HUES64 (cell line): ENCODE data around the gene MAGI2.

Experiments
- H3K27ac ChIP-seq: 2 replicates; pipeline ENCODE4 v1.7.0; 2013; ENCODE audit warnings: low read depth, low read length, inconsistent platforms
- H3K27me3 ChIP-seq: 2 replicates; pipeline ENCODE4 v1.6.1; 2013; ENCODE audit warnings: mild to moderate bottlenecking, low read length; ENCODE audit not compliant: insufficient read depth
- H3K36me3 ChIP-seq: 2 replicates; pipeline ENCODE4 v1.6.1; 2013; ENCODE audit warnings: mild to moderate bottlenecking, low read length; ENCODE audit not compliant: insufficient read depth
- H3K4me1 ChIP-seq: 2 replicates; pipeline ENCODE4 v1.6.1; 2013; ENCODE audit warnings: mild to moderate bottlenecking, low read length, moderate library complexity; ENCODE audit not compliant: insufficient read depth
- H3K4me3 ChIP-seq: 2 replicates; pipeline ENCODE4 v1.5.1; 2013; ENCODE audit warnings: mild to moderate bottlenecking, low read length, moderate library complexity
- H3K9ac ChIP-seq: 2 replicates; pipeline ENCODE4 v1.6.1; 2013; ENCODE audit warnings: mild to moderate bottlenecking, low read depth, low read length
- H3K9me3 ChIP-seq: 2 replicates; pipeline ENCODE4 v1.6.1; 2013; ENCODE audit warnings: low read depth, low read length; ENCODE audit not compliant: insufficient read depth
- WGBS: fragments of 150-250, 120-280 bp; methylation state at CpG from one replicate; pipeline ENCODE4 v1.1.7; 2013; ENCODE audit warnings: missing lambda C conversion rate; 5-methylcytosine and 5-hydroxymethylcytosine counted together

The MAGI2 gene

DNA sequence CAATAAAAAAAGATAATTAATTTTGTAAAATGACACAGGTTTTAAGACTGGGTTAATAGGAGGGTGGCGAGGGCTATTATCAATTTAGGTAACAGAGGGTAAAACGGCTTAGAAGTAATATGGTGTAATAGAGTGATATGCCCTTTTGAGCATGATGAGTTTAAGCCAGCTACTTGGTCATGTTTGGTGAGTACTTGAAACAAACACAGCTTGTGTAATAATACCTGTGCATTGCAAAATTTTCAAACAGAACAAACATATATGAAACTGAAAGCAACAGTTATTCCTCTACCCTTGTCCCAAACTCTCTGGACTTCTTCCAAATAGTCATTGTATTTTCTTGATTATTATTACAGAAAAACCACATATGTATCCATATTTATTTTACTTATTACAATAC, 241.7 kb downstream of the MAGI2 start:
- no peaks in the 10 kb centered on the region for H3K4me1 ChIP-seq
- no peak overlapping the region for H3K27ac ChIP-seq
- H3K9ac ChIP-seq, result no peak overlapping the region
- no peak overlapping the region for H3K4me3 ChIP-seq
- WGBS, result 92% methylated on average over 2 of the region's 2 CpGs
- H3K36me3 ChIP-seq, result no peaks in the 10 kb centered on the region
- no peaks in the 10 kb centered on the region for H3K9me3 ChIP-seq
- H3K27me3 ChIP-seq, result no peaks in the 10 kb centered on the region

DNA sequence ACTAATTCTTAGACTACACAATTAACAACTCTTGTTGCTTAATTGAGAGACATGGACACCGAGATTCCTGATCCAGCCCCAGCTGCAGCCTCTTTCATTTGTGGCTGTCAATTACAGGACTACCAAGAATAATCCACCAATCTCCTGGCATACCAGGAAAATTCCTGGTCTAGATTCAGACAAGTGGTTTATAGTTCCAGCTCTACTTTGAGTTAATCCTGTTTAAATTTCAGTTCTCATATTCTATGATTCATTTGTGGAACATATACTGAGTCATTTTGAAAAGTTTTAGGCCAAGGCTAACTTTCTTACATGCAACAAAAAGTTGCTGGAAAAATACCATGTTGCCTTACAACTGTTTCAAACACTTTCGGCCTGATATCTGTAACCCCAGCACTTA, 253.5 kb downstream of the MAGI2 start:
- 98% methylated on average over 2 of the region's 2 CpGs for WGBS
- Histone ChIP-seq H3K36me3 (no peaks in the 10 kb centered on the region), H3K4me3 (no peak overlapping the region), H3K27me3 (no peaks in the 10 kb centered on the region), H3K9me3 (no peaks in the 10 kb centered on the region), H3K4me1 (no peaks in the 10 kb centered on the region), H3K9ac (no peak overlapping the region), H3K27ac (no peak overlapping the region)

- Histone ChIP-seq H3K27ac (no peak overlapping the region), H3K9ac (no peak overlapping the region), H3K9me3 (no peaks in the 10 kb centered on the region), H3K4me1 (no peaks in the 10 kb centered on the region), H3K36me3 (no peaks in the 10 kb centered on the region), H3K4me3 (no peak overlapping the region), H3K27me3 (no peaks in the 10 kb centered on the region)
- 97% methylated on average over 3 of the region's 6 CpGs for whole genome bisulfite sequencing
These were observed 254.2 kb downstream of the MAGI2 start for GRCh38 chr7:79199266-79199665.

DNA sequence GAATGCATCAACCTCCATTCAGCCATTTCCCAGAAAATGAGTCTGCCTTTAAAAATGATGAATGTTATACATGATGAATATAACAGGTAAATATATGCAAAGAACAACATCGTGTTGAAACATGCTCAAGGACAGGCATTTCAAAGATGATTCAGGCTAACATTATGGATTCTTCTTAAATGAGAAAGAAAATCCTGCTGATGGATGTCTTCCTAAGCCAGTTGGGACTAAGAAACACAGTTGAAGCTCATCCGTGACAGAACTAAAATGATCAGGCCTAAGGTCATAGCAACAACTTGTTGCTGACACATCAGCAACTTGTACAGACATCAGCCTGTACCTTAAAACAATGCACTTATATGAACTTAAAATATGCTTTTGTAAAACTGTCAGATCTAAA, 267.9 kb downstream of the MAGI2 start:
- no peaks in the 10 kb centered on the region for H3K27me3 ChIP-seq
- 0 out of 2 replicates have a peak, but pooled peaks cover 3% of the 10 kb centered on the region for H3K9me3 ChIP-seq
- no peaks in the 10 kb centered on the region for H3K4me1 ChIP-seq
- 94% methylated on average over 2 of the region's 2 CpGs for WGBS
- H3K9ac ChIP-seq, result no peak overlapping the region
- H3K36me3 ChIP-seq, result no peaks in the 10 kb centered on the region
- no peak overlapping the region for H3K4me3 ChIP-seq
- H3K27ac ChIP-seq, result no peak overlapping the region

GRCh38 chr7:79182283-79182682, 271.2 kb downstream of the MAGI2 start:
- H3K4me3 ChIP-seq, result no peak overlapping the region
- 92% methylated on average over 1 of the region's 1 CpG for WGBS
- H3K4me1 ChIP-seq, result no peaks in the 10 kb centered on the region
- H3K36me3 ChIP-seq, result no peaks in the 10 kb centered on the region
- H3K27me3 ChIP-seq, result no peaks in the 10 kb centered on the region
- H3K9me3 ChIP-seq, result 0 out of 2 replicates have a peak, but pooled peaks cover 3% of the 10 kb centered on the region
- no peak overlapping the region for H3K27ac ChIP-seq
- H3K9ac ChIP-seq, result no peak overlapping the region

DNA sequence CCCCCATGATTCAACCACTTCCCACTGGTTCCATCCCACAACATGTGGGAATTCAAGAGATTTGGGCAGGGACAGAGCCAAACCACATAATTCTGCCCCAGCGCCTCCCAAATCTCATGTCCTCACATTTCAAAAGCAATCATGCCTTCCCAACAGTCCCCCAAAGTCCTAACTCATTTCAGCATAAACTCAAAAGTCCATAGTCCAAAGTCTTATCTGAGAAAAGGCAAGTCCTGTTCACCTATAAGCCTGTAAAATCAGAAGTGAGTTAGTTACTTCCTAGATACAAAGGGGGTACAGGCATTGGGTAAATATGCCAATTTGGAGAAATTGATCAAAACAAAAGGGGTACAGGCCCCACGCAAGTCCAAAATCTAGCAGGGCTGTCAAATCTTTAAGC, 272.9 kb downstream of the MAGI2 start:
- Histone ChIP-seq H3K9me3 (0 out of 2 replicates have a peak, but pooled peaks cover 3% of the 10 kb centered on the region), H3K4me3 (no peak overlapping the region), H3K36me3 (no peaks in the 10 kb centered on the region), H3K27me3 (no peaks in the 10 kb centered on the region), H3K4me1 (no peaks in the 10 kb centered on the region), H3K9ac (no peak overlapping the region), H3K27ac (no peak overlapping the region)
- 50% methylated on average over 2 of the region's 2 CpGs for WGBS

DNA sequence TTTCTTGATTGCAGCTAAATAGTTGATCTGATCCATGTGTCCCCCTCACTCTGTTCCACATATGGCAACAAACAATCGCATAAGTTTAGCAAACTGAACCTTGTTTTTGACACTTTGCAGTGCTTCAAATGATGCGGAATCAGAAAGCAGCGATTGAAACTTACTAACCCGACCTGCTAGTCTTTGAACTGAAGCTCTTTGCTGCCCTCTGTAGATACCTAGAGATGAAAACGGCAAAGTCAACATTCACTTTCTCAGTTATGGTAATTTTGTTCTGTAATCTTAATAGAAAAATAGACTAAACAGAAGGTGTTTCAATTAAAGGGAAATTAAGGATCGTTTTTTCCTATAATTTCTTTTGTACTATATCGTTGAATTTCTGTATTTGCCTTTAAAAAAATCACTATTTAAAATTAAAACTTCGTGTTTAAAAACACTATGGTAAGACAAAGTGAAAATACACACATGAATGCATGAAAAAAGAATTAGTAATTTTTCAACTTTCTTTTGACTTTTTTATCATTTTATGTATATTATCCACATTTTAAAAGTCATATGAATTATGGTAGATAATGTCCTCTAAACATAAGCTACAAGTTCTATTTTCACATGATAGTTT, 276.5 kb downstream of the MAGI2 start:
- no peaks in the 10 kb centered on the region for H3K4me1 ChIP-seq
- H3K9ac ChIP-seq, result no peak overlapping the region
- WGBS, result 24% methylated on average over 4 of the region's 8 CpGs

DNA sequence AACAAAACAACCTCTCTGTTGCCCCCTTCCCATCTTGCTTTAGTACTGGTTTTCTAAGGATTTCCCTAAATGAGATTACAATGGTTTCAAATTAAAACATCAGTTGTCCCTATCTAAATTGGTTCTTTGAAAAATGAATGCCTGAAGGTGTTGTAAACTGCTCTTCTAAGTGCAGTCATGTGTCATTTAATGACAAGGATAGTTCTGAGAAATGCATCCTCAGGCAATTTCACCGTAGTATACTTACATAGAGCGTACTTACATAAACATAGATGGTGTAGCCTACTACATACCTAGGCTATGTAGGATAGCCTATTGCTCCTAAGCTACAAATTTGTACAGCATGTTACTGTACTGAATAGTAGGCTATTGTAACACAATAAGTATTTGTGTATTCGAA, 278.1 kb downstream of the MAGI2 start:
- Histone ChIP-seq H3K9ac (no peak overlapping the region), H3K36me3 (no peaks in the 10 kb centered on the region), H3K27ac (no peak overlapping the region), H3K4me1 (no peaks in the 10 kb centered on the region), H3K9me3 (no peaks in the 10 kb centered on the region), H3K27me3 (no peaks in the 10 kb centered on the region), H3K4me3 (no peak overlapping the region)
- WGBS, result 100% methylated on average over 2 of the region's 3 CpGs

More for the DNA sequence above, 276.5 kb downstream of the MAGI2 start:
- 0 out of 2 replicates have a peak, but pooled peaks cover 3% of the 10 kb centered on the region for H3K9me3 ChIP-seq
- no peak overlapping the region for H3K4me3 ChIP-seq
- H3K27ac ChIP-seq, result no peak overlapping the region
- no peaks in the 10 kb centered on the region for H3K36me3 ChIP-seq
- no peaks in the 10 kb centered on the region for H3K27me3 ChIP-seq

GRCh38 chr7:79165225-79165624, 288.2 kb downstream of the MAGI2 start:
- no peaks in the 10 kb centered on the region for H3K4me1 ChIP-seq
- H3K27me3 ChIP-seq, result no peaks in the 10 kb centered on the region
- H3K27ac ChIP-seq, result no peak overlapping the region
- H3K9ac ChIP-seq, result no peak overlapping the region
- 100% methylated on average over 1 of the region's 1 CpG for WGBS
- peaks cover 18% of the 10 kb centered on the region for H3K9me3 ChIP-seq
- no peaks in the 10 kb centered on the region for H3K36me3 ChIP-seq
- H3K4me3 ChIP-seq, result no peak overlapping the region

DNA sequence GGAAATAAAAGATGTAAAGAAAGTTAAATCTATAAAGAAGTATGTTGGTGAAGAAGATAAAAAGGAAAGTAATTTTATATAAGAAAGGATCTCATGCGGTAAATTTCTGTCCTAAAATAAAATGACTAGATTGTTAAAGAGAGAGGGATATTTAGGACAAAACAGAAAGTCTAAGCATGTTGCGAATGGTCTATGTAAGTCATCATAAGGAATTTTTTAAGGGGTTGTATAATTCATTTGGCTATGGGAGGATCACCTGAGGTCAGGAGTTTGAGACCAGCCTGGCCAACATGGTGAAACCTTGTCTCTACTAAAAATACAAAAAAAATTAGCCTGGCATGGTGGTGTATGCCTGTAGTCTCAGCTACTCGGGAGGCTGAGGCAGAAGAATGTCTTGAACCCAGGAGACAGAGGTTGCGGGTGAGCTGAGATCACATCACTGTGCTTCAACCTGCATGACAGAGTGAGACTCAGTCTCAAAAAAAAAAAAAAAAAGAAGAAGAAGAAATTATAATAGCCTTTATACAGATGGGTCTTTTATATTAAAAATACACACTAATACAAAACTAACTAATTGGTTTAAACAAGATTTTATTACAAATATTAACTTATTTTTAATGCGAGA, 294.3 kb downstream of the MAGI2 start:
- Histone ChIP-seq H3K4me3 (no peak overlapping the region), H3K4me1 (no peaks in the 10 kb centered on the region), H3K36me3 (no peaks in the 10 kb centered on the region), H3K9ac (no peak overlapping the region), H3K27me3 (no peaks in the 10 kb centered on the region), H3K27ac (no peak overlapping the region), H3K9me3 (peaks cover 48% of the 10 kb centered on the region)
- 93% methylated on average over 4 of the region's 5 CpGs for WGBS

GRCh38 chr7:79157281-79157680, 296.2 kb downstream of the MAGI2 start:
- Histone ChIP-seq H3K36me3 (no peaks in the 10 kb centered on the region), H3K4me3 (no peak overlapping the region), H3K9ac (no peak overlapping the region), H3K27ac (no peak overlapping the region), H3K27me3 (no peaks in the 10 kb centered on the region), H3K4me1 (no peaks in the 10 kb centered on the region), H3K9me3 (peaks cover 48% of the 10 kb centered on the region)
- WGBS, result 96% methylated on average over 2 of the region's 2 CpGs
